ENCODE measurements around the gene FGF12.

Gene FGF12

DNA sequence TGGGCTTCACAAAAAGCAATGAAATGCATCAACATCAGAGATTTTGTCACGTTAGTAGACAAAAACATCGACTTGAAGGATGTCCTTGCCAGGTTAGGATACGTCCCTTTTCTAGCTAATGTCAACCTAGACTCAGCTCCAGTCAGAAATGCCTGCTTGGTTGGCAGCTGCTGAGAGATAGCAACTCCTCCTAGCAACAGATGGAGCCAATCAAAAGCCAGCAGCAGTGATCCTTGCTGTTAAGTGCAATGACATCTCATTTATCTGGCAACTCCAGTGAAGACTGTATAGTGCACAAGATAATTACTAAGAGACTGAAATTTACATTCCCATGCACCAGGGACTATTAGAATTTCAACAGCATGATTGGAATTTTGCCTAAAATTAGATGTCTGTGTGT, 424.1 kb downstream of the FGF12 start:
- H3K27ac ChIP-seq (ENCODE audit: low read depth, low read length, severe bottlenecking) = no peak overlapping the region
- 80 to 87% methylated on average over 3 of the region's 3 CpGs for WGBS, 2 experiments (ENCODE audit: insufficient coverage in 2 of 2)
- no peaks in the 10 kb centered on the region for H3K4me1 ChIP-seq (ENCODE audit: control insufficient read depth, insufficient read depth, low read length, poor library complexity, severe bottlenecking)
- H3K4me3 ChIP-seq (ENCODE audit: extremely low read depth, insufficient read depth, low read length, poor library complexity, severe bottlenecking) = no peak overlapping the region
- no peaks in the 10 kb centered on the region for H3K36me3 ChIP-seq (ENCODE audit: control insufficient read depth, insufficient read depth, low read length)
- no peaks in the 10 kb centered on the region for H3K9me3 ChIP-seq (ENCODE audit: control insufficient read depth, low read length)

DNA sequence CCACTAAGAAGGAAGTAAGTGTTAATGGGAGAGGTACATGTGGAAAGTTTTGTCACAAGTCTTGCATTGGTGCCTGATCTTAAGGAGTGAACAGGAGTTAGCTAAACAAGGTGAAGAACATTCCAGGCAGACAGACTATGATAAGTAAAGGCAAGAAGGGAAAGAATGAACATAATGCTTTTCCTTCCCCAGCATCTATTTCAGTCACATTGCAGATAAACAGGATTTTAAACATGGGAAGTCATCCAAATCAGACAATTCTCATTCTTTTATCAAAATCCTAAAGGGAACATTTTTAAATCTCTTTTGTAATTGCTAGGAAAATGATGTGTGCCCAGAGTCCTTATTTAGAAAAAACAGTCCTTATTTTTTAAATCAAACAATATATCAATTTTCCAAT, 424.6 kb downstream of the FGF12 start:
- H3K27ac ChIP-seq (ENCODE audit: low read depth, low read length, severe bottlenecking) = no peak overlapping the region
- H3K9me3 ChIP-seq (ENCODE audit: control insufficient read depth, low read length) = no peaks in the 10 kb centered on the region
- H3K4me1 ChIP-seq (ENCODE audit: control insufficient read depth, insufficient read depth, low read length, poor library complexity, severe bottlenecking) = no peaks in the 10 kb centered on the region
- no peaks in the 10 kb centered on the region for H3K36me3 ChIP-seq (ENCODE audit: control insufficient read depth, insufficient read depth, low read length)
- H3K4me3 ChIP-seq (ENCODE audit: extremely low read depth, insufficient read depth, low read length, poor library complexity, severe bottlenecking) = no peak overlapping the region

DNA sequence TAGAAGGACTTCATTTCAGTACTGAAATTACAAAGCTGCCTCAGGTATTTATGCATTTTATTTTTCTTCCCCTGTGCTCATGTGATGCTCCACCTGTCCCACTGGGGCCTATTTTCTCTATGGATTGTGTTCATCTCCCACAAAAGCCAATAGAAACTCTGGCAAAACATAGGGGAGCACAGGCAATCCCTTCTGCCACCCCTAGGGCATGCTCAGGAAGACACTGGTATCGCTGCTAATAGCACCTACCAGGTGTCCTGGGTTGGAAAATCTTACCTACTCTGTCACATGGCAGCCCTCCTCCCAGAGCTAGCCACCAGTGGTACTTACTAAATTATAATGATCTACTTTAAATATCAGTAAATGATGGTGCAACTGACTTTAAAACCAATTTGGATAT, 427.4 kb downstream of the FGF12 start:
- no peak overlapping the region for H3K4me3 ChIP-seq (ENCODE audit: extremely low read depth, insufficient read depth, low read length, poor library complexity, severe bottlenecking)
- H3K9me3 ChIP-seq (ENCODE audit: control insufficient read depth, low read length) = no peaks in the 10 kb centered on the region
- WGBS, 2 experiments (ENCODE audit: insufficient coverage in 2 of 2) = no CpG with 5 or more reads among the region's 1 CpG
- no peaks in the 10 kb centered on the region for H3K36me3 ChIP-seq (ENCODE audit: control insufficient read depth, insufficient read depth, low read length)
- no peaks in the 10 kb centered on the region for H3K4me1 ChIP-seq (ENCODE audit: control insufficient read depth, insufficient read depth, low read length, poor library complexity, severe bottlenecking)
- H3K27ac ChIP-seq (ENCODE audit: low read depth, low read length, severe bottlenecking) = no peak overlapping the region

GRCh38 chr3:192296845-192297244, 430.5 kb downstream of the FGF12 start:
- H3K9me3 ChIP-seq (ENCODE audit: control insufficient read depth, low read length) = no peaks in the 10 kb centered on the region
- no peaks in the 10 kb centered on the region for H3K36me3 ChIP-seq (ENCODE audit: control insufficient read depth, insufficient read depth, low read length)
- no peaks in the 10 kb centered on the region for H3K4me1 ChIP-seq (ENCODE audit: control insufficient read depth, insufficient read depth, low read length, poor library complexity, severe bottlenecking)
- no peak overlapping the region for H3K4me3 ChIP-seq (ENCODE audit: extremely low read depth, insufficient read depth, low read length, poor library complexity, severe bottlenecking)
- 86% methylated on average over 1 of the region's 4 CpGs; no CpG with 5 or more reads in 1 of the 2 experiments for WGBS, 2 experiments (ENCODE audit: insufficient coverage in 2 of 2)
- no peak overlapping the region for H3K27ac ChIP-seq (ENCODE audit: low read depth, low read length, severe bottlenecking)

GRCh38 chr3:192284443-192285072, 442.8 kb downstream of the FGF12 start:
- Histone ChIP-seq H3K36me3 (ENCODE audit: control insufficient read depth, insufficient read depth, low read length) (no peaks in the 10 kb centered on the region), H3K27ac (ENCODE audit: low read depth, low read length, severe bottlenecking) (no peak overlapping the region), H3K4me3 (ENCODE audit: extremely low read depth, insufficient read depth, low read length, poor library complexity, severe bottlenecking) (no peak overlapping the region), H3K9me3 (ENCODE audit: control insufficient read depth, low read length) (no peaks in the 10 kb centered on the region), H3K4me1 (ENCODE audit: control insufficient read depth, insufficient read depth, low read length, poor library complexity, severe bottlenecking) (no peaks in the 10 kb centered on the region)
- 100% methylated on average over 1 of the region's 2 CpGs; no CpG with 5 or more reads in 1 of the 2 experiments for WGBS, 2 experiments (ENCODE audit: insufficient coverage in 2 of 2)

DNA sequence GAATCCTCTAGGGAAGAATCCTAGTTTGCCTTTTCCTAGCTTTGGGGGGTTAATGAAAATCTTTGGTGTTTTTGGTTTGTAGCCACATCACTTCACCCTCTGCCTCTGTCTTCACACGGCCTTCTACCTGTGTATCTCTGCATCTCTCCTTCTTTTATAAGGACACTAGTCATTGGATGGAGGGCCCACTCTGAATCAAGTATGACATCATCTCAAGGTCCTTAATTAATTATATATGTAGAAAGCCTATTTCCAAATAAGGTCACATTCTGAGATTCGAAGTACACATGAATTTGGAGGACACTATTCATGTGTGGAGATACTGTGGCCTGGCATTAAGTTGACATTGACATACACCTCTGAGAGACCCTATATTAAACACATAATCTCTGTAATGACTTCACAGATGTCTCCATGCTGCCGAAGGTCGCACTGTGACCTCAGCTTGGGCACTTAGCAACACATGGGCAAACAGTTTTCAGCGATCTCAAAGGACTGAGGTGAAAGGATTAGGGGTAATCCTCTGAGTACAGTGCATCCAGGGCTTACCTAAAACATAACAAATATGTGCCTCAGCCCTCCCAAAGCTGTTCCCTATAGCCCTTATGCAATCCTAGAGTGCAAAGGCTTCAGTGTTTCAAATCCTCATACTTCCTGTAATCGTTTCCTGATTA, 446.0 kb downstream of the FGF12 start:
- H3K27ac ChIP-seq (ENCODE audit: low read depth, low read length, severe bottlenecking) = no peak overlapping the region
- no peaks in the 10 kb centered on the region for H3K9me3 ChIP-seq (ENCODE audit: control insufficient read depth, low read length)
- no peaks in the 10 kb centered on the region for H3K36me3 ChIP-seq (ENCODE audit: control insufficient read depth, insufficient read depth, low read length)
- WGBS, 2 experiments (ENCODE audit: insufficient coverage in 2 of 2) = 86% methylated on average over 2 of the region's 6 CpGs; no CpG with 5 or more reads in 1 of the 2 experiments
- no peak overlapping the region for H3K4me3 ChIP-seq (ENCODE audit: extremely low read depth, insufficient read depth, low read length, poor library complexity, severe bottlenecking)
- H3K4me1 ChIP-seq (ENCODE audit: control insufficient read depth, insufficient read depth, low read length, poor library complexity, severe bottlenecking) = no peaks in the 10 kb centered on the region

- H3K27ac ChIP-seq (ENCODE audit: low read depth, low read length, severe bottlenecking) = no peak overlapping the region
- no peaks in the 10 kb centered on the region for H3K36me3 ChIP-seq (ENCODE audit: control insufficient read depth, insufficient read depth, low read length)
- H3K4me1 ChIP-seq (ENCODE audit: control insufficient read depth, insufficient read depth, low read length, poor library complexity, severe bottlenecking) = no peaks in the 10 kb centered on the region
- H3K4me3 ChIP-seq (ENCODE audit: extremely low read depth, insufficient read depth, low read length, poor library complexity, severe bottlenecking) = no peak overlapping the region
- no CpG with 5 or more reads among the region's 1 CpG for WGBS, 2 experiments (ENCODE audit: insufficient coverage in 2 of 2)
- H3K9me3 ChIP-seq (ENCODE audit: control insufficient read depth, low read length) = no peaks in the 10 kb centered on the region
Measured at GRCh38 chr3:192279664-192280063, 447.7 kb downstream of the FGF12 start.

DNA sequence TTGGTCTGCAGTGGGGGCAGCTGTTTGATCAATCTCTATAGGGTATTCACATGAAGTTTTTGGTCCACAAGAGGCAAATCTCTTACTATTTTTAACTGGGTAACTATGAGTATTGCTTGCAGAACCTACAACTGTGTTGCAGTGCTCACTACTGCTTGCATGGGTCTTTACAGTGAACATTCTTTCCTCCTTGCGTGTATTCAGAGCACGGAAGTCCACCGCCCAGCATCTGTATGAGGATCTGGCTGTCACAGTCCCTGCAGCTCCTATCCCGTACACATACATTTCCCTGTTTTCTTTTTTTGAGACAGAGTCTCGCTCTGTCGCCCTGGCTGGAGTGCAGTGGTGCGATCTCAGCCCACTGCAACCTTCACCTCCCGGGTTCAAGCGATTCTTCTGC, 449.9 kb downstream of the FGF12 start:
- Histone ChIP-seq H3K36me3 (ENCODE audit: control insufficient read depth, insufficient read depth, low read length) (no peaks in the 10 kb centered on the region), H3K27ac (ENCODE audit: low read depth, low read length, severe bottlenecking) (no peak overlapping the region), H3K4me3 (ENCODE audit: extremely low read depth, insufficient read depth, low read length, poor library complexity, severe bottlenecking) (no peak overlapping the region), H3K9me3 (ENCODE audit: control insufficient read depth, low read length) (no peaks in the 10 kb centered on the region), H3K4me1 (ENCODE audit: control insufficient read depth, insufficient read depth, low read length, poor library complexity, severe bottlenecking) (no peaks in the 10 kb centered on the region)
- WGBS, 2 experiments (ENCODE audit: insufficient coverage in 2 of 2) = 83 to 99% methylated on average over 7 to 9 of the region's 9 CpGs

DNA sequence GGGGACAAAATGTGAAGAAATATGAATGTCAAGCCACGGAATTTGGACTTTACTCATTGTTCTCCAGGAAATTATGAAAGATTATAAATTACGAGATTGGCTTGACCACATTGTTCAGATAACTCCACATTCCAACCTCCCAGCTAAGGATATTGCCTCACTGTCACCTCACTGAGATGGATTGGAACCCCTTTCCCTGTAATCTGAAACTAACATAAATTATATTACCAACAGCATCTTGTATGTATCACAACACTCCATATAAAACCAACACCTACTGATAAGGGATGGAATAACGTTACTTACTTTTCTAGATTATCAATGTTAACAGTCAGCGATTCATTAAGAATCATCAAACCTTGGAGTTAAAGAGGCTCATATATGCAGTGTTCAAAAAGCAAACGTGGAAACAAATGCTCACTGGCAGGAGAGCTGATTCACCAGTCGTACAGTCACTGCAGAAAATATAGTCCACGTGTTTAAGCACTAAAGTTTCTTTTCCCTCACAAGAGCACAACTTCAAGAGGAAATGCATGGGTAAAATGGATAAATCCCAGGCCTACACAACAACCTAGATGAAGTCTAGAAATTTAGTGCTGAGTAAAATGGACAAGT, 451.5 kb downstream of the FGF12 start:
- H3K36me3 ChIP-seq (ENCODE audit: control insufficient read depth, insufficient read depth, low read length) = no peaks in the 10 kb centered on the region
- 85 to 94% methylated on average over 2 to 4 of the region's 7 CpGs for WGBS, 2 experiments (ENCODE audit: insufficient coverage in 2 of 2)
- no peaks in the 10 kb centered on the region for H3K4me1 ChIP-seq (ENCODE audit: control insufficient read depth, insufficient read depth, low read length, poor library complexity, severe bottlenecking)
- H3K27ac ChIP-seq (ENCODE audit: low read depth, low read length, severe bottlenecking) = no peak overlapping the region
- H3K9me3 ChIP-seq (ENCODE audit: control insufficient read depth, low read length) = no peaks in the 10 kb centered on the region
- no peak overlapping the region for H3K4me3 ChIP-seq (ENCODE audit: extremely low read depth, insufficient read depth, low read length, poor library complexity, severe bottlenecking)

DNA sequence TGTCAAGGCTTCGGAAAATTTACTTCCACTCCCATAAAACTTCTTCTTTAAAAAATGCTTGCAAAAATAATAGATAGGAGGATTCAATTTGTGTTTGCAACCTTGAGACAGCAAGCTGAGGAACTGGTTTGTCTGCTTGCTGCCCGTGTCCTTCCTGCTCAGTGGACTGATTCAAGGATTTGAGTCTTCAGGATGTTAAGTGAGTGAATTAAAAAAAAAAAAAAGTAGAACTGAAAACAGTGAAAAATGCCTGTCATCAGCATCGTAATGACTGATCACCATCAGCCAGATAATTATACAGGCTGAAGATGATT, 453.7 kb downstream of the FGF12 start:
- Histone ChIP-seq H3K27ac (ENCODE audit: low read depth, low read length, severe bottlenecking) (no peak overlapping the region), H3K4me1 (ENCODE audit: control insufficient read depth, insufficient read depth, low read length, poor library complexity, severe bottlenecking) (no peaks in the 10 kb centered on the region), H3K4me3 (ENCODE audit: extremely low read depth, insufficient read depth, low read length, poor library complexity, severe bottlenecking) (no peak overlapping the region), H3K36me3 (ENCODE audit: control insufficient read depth, insufficient read depth, low read length) (no peaks in the 10 kb centered on the region), H3K9me3 (ENCODE audit: control insufficient read depth, low read length) (no peaks in the 10 kb centered on the region)
- 83 to 91% methylated on average over 1 of the region's 3 CpGs for WGBS, 2 experiments (ENCODE audit: insufficient coverage in 2 of 2)

DNA sequence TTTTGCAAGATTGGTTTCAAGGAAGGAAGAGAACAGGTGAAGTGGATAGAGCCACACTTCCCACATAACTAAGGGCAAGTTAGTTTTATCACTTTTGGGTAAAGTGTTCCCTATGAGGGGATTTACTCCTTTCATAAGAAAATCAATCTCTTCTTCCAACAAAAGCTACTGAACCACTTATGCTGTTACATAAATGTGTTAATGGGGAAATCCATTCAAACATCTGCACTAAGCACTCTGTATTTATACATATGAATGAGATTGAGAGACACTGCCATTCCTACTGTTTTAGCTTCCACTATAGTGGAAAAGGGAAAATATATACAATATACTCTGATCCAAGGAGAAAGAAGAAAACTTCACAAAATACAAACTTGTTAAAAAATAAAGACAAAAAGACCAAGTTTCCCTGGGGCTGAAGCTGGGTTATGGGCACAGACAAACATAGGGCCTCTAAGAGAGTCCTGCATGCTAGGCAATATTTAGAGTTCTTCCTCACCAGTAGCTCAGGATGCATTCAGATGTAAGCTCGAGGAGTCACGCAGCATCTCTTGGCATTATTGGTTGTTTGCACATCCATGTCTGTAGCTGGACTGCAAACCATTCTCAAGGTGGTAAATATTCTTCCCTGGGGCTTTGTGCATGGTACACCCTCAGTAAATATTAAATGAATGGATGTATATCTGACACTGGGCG, 454.2 kb downstream of the FGF12 start:
- Histone ChIP-seq H3K27ac (ENCODE audit: low read depth, low read length, severe bottlenecking) (no peak overlapping the region), H3K9me3 (ENCODE audit: control insufficient read depth, low read length) (no peaks in the 10 kb centered on the region), H3K4me3 (ENCODE audit: extremely low read depth, insufficient read depth, low read length, poor library complexity, severe bottlenecking) (no peak overlapping the region), H3K4me1 (ENCODE audit: control insufficient read depth, insufficient read depth, low read length, poor library complexity, severe bottlenecking) (no peaks in the 10 kb centered on the region), H3K36me3 (ENCODE audit: control insufficient read depth, insufficient read depth, low read length) (no peaks in the 10 kb centered on the region)
- WGBS, 2 experiments (ENCODE audit: insufficient coverage in 2 of 2) = 85 to 96% methylated on average over 2 of the region's 3 CpGs
